Measurements from ENCODE around the gene RMDN2.

The RMDN2 gene

DNA sequence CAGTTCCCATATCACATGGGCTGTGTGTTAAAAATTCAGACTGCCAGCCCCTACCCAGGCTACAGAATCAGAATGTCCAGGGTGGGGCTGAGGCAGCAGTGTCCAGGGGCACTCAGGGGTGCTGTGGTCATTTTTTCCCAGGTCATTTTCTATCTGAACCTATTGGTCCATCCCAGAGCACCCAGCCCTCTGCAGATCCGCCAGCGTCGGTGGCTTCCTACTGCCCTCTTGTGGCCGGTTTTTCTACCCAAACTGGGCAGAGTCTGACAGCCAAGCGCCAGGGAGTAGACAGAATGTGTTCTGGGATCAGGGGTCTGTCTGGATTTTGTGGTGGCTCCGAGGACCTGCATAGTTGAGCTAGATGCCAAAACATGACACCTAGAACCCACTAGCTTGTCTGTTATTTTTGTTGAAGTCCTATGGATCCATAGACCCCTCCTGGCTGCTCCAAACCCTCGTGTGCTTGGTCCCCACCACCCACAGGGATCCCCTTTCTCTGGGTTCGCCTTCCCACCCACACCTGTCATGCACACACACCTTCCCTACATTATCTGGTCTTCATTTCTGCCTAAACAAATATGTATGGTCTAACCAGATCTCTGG lies 34.1 kb upstream of the RMDN2 start:
- Histone ChIP-seq H3K9me2 (ENCODE audit: low read depth, low read length) (no peaks in the 10 kb centered on the region), H3K9ac (ENCODE audit: low read length) (no peak overlapping the region), H3K9me3 (ENCODE audit: low read length) (no peaks in the 10 kb centered on the region), H4K20me1 (ENCODE audit: insufficient read depth, low read length) (no peaks in the 10 kb centered on the region), H3K4me3 (ENCODE audit: low read depth, low read length, poor library complexity, severe bottlenecking) (no peak overlapping the region), H2AFZ (ENCODE audit: low read length) (peak overlapping the region; percentile 71; the same call in 1 of the 2 replicates), H3K27me3 (ENCODE audit: insufficient read depth, low read length) (peaks cover under 1% of the 10 kb centered on the region; the same call in 1 of the 2 replicates), H3K36me3 (ENCODE audit: insufficient read depth, low read length) (no peaks in the 10 kb centered on the region), H3K4me1 (ENCODE audit: insufficient read depth, low read length, severe bottlenecking) (peaks cover 22% of the 10 kb centered on the region), H3K79me2 (ENCODE audit: insufficient read depth, low read length) (no peaks in the 10 kb centered on the region), H3K4me2 (ENCODE audit: low read length) (no peak overlapping the region), H3F3A (ENCODE audit: insufficient read depth, low read length) (no peaks in the 10 kb centered on the region), H3K27ac (ENCODE audit: low read depth, low read length, poor library complexity, severe bottlenecking) (no peak overlapping the region)
- TF ChIP-seq EZH2 (IDR thresholded peaks at IDR 0.05; ENCODE audit: borderline replicate concordance, low read length): no peak
- TF ChIP-seq, protein P1, sequence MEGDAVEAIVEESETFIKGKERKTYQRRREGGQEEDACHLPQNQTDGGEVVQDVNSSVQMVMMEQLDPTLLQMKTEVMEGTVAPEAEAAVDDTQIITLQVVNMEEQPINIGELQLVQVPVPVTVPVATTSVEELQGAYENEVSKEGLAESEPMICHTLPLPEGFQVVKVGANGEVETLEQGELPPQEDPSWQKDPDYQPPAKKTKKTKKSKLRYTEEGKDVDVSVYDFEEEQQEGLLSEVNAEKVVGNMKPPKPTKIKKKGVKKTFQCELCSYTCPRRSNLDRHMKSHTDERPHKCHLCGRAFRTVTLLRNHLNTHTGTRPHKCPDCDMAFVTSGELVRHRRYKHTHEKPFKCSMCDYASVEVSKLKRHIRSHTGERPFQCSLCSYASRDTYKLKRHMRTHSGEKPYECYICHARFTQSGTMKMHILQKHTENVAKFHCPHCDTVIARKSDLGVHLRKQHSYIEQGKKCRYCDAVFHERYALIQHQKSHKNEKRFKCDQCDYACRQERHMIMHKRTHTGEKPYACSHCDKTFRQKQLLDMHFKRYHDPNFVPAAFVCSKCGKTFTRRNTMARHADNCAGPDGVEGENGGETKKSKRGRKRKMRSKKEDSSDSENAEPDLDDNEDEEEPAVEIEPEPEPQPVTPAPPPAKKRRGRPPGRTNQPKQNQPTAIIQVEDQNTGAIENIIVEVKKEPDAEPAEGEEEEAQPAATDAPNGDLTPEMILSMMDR (IDR thresholded peaks at IDR 0.05; ENCODE audit: low read length): peak; percentile 79

DNA sequence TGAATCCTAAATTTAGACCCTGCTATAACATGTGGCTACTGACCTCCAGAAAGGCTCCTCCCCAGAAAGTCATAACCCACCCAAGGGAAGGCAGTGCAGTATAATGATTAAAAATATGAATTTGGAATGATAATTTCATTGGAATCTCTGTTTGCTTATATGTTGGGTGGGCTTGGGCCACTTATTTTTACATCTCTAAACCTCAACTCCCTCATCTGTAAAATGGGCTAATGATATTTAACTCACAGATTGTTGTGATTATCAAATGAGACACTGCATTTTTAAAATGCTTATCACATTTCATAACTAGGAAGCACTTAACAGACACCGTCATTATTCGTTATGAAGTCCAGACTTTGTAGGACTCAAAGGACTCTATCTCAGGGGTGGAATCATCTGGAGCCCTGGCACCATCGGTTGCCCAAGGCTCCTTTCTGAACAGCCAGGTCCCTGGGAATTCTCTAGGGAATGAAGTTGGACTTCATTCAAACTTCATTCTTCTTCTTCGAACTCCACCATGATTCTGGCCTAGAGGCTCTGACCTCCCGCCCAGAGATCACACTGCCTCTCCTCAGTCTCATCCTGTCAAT lies 33.1 kb upstream of the RMDN2 start:
- peak overlapping the region; percentile 24 for H3K4me2 ChIP-seq (ENCODE audit: low read length)
- no peaks in the 10 kb centered on the region for H3K9me2 ChIP-seq (ENCODE audit: low read depth, low read length)
- no peak overlapping the region for H3K4me3 ChIP-seq (ENCODE audit: low read depth, low read length, poor library complexity, severe bottlenecking)
- H3K79me2 ChIP-seq (ENCODE audit: insufficient read depth, low read length): no peaks in the 10 kb centered on the region
- H3K9me3 ChIP-seq (ENCODE audit: low read length): no peaks in the 10 kb centered on the region
- H3K27ac ChIP-seq (ENCODE audit: low read depth, low read length, poor library complexity, severe bottlenecking): peak overlapping the region; percentile 68
- H4K20me1 ChIP-seq (ENCODE audit: insufficient read depth, low read length): no peaks in the 10 kb centered on the region
- H3K9ac ChIP-seq (ENCODE audit: low read length): peak overlapping the region; percentile 9; the same call in 1 of the 2 replicates
- no peaks in the 10 kb centered on the region; the same call in 1 of the 2 replicates for H3K27me3 ChIP-seq (ENCODE audit: insufficient read depth, low read length)
- peaks cover 22% of the 10 kb centered on the region for H3K4me1 ChIP-seq (ENCODE audit: insufficient read depth, low read length, severe bottlenecking)
- H3F3A ChIP-seq (ENCODE audit: insufficient read depth, low read length): no peaks in the 10 kb centered on the region
- TF ChIP-seq EZH2 (IDR thresholded peaks at IDR 0.05; ENCODE audit: borderline replicate concordance, low read length): no peak
- TF ChIP-seq, protein P1 (IDR thresholded peaks at IDR 0.05; ENCODE audit: low read length): no peak
- no peaks in the 10 kb centered on the region for H3K36me3 ChIP-seq (ENCODE audit: insufficient read depth, low read length)
- peak overlapping the region; percentile 71; the same call in 1 of the 2 replicates for H2AFZ ChIP-seq (ENCODE audit: low read length)

DNA sequence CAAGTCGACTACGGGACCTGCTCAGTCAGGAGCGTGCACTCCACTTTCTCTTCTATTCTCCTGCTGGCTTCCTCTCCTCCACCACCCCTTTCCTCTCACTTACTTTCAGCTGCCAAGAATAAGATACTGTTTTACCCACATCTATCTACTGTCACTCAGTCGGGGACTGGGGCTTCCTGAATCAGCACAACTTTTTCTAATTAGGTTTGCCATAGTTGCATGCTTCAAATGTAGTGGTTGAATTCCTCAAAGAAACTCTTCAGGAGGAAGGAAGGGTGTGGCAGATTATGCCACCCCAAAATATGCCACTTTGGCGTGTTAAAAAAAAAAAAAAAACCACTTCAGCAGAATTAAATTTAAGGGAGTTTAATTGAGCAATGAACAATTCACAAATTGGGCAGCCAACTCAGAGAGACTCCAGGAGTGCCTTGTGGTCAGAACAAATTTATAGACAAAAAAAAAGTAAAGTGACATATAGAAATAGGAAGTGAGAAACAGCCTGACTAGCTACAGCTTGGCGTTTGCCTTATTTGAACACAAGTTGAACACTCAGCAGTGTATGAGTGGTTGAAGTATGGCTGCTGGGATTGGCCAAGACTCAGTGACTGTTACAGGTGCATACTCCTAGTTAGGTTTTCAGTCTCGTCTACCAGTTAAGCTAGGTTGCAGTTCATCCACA lies 32.5 kb upstream of the RMDN2 start:
- peak overlapping the region; percentile 24 for H3K4me2 ChIP-seq (ENCODE audit: low read length)
- H3K79me2 ChIP-seq (ENCODE audit: insufficient read depth, low read length): no peaks in the 10 kb centered on the region
- H2AFZ ChIP-seq (ENCODE audit: low read length): no peak overlapping the region; the same call in 1 of the 2 replicates
- no peak for TF ChIP-seq EZH2 (IDR thresholded peaks at IDR 0.05; ENCODE audit: borderline replicate concordance, low read length)
- TF ChIP-seq, protein P1 (IDR thresholded peaks at IDR 0.05; ENCODE audit: low read length): no peak
- no peaks in the 10 kb centered on the region for H4K20me1 ChIP-seq (ENCODE audit: insufficient read depth, low read length)
- no peaks in the 10 kb centered on the region for H3K9me3 ChIP-seq (ENCODE audit: low read length)
- peak overlapping the region; percentile 9; the same call in 1 of the 2 replicates for H3K9ac ChIP-seq (ENCODE audit: low read length)
- H3K27me3 ChIP-seq (ENCODE audit: insufficient read depth, low read length): no peaks in the 10 kb centered on the region; the same call in 1 of the 2 replicates
- no peaks in the 10 kb centered on the region for H3K36me3 ChIP-seq (ENCODE audit: insufficient read depth, low read length)
- H3K9me2 ChIP-seq (ENCODE audit: low read depth, low read length): no peaks in the 10 kb centered on the region
- peak overlapping the region; percentile 5 for H3K4me3 ChIP-seq (ENCODE audit: low read depth, low read length, poor library complexity, severe bottlenecking)
- H3K4me1 ChIP-seq (ENCODE audit: insufficient read depth, low read length, severe bottlenecking): peaks cover 22% of the 10 kb centered on the region
- peak overlapping the region; percentile 68 for H3K27ac ChIP-seq (ENCODE audit: low read depth, low read length, poor library complexity, severe bottlenecking)
- H3F3A ChIP-seq (ENCODE audit: insufficient read depth, low read length): no peaks in the 10 kb centered on the region
